ENCODE data around the gene HBG1. TPM values are rescaled to one million over a fixed set of nuclear protein-coding genes. Genes with fewer than 3 reads are reported as not detected.

Gene HBG1
- total RNA-seq, 2 donors from 2014 or later, result not detected

- H3K4me3 ChIP-seq, result no peak overlapping the region
- no peak for DNase-seq (ENCODE audit: low spot score)
These were observed 2.0 kb downstream of the HBG1 start for GRCh38 chr11:5247472-5248192.

GRCh38 chr11:5246772-5247471, 2.7 kb downstream of the HBG1 start:
- no peaks in the 10 kb centered on the region for H3K9me3 ChIP-seq
- no peak for DNase-seq (ENCODE audit: low spot score)
- no peak overlapping the region for H3K4me3 ChIP-seq
- H3K27ac ChIP-seq, result no peak overlapping the region
- no peaks in the 10 kb centered on the region for H3K4me1 ChIP-seq (ENCODE audit: control insufficient read depth in 1 of 2, low read depth in 2 of 2)
- H3K27me3 ChIP-seq (replicated peaks; ENCODE audit: insufficient read depth), result no peaks in the 10 kb centered on the region
- no peaks in the 10 kb centered on the region for H3K36me3 ChIP-seq
- TF ChIP-seq CTCF (IDR thresholded peaks at IDR 0.05), result no peak
- ATAC-seq (ENCODE audit: insufficient number of reproducible peaks, low FRiP score, low read depth), result no peak

More at GRCh38 chr11:5247472-5248192, 2.0 kb downstream of the HBG1 start:
- Histone ChIP-seq H3K9me3 (no peaks in the 10 kb centered on the region), H3K27ac (no peak overlapping the region), H3K36me3 (no peaks in the 10 kb centered on the region), H3K27me3 (replicated peaks; ENCODE audit: insufficient read depth) (no peaks in the 10 kb centered on the region), H3K4me1 (ENCODE audit: control insufficient read depth in 1 of 2, low read depth in 2 of 2) (no peaks in the 10 kb centered on the region)
- no peak for TF ChIP-seq CTCF (IDR thresholded peaks at IDR 0.05)
- no peak for ATAC-seq (ENCODE audit: insufficient number of reproducible peaks, low FRiP score, low read depth)

- Histone ChIP-seq H3K36me3 (no peaks in the 10 kb centered on the region), H3K27me3 (replicated peaks; ENCODE audit: insufficient read depth) (no peaks in the 10 kb centered on the region), H3K4me3 (no peak overlapping the region), H3K9me3 (no peaks in the 10 kb centered on the region), H3K4me1 (ENCODE audit: control insufficient read depth in 1 of 2, low read depth in 2 of 2) (no peaks in the 10 kb centered on the region), H3K27ac (no peak overlapping the region)
- DNase-seq (ENCODE audit: low spot score) (no peak), ATAC-seq (ENCODE audit: insufficient number of reproducible peaks, low FRiP score, low read depth) (no peak)
- no peak for TF ChIP-seq CTCF (IDR thresholded peaks at IDR 0.05)
These were observed 4.5 kb downstream of the HBG1 start for GRCh38 chr11:5245155-5245554.

GRCh38 chr11:5243816-5244180, 5.9 kb downstream of the HBG1 start:
- H3K9me3 ChIP-seq, result no peaks in the 10 kb centered on the region
- no peaks in the 10 kb centered on the region for H3K4me1 ChIP-seq (ENCODE audit: control insufficient read depth in 1 of 2, low read depth in 2 of 2)
- H3K36me3 ChIP-seq, result no peaks in the 10 kb centered on the region
- ATAC-seq (ENCODE audit: insufficient number of reproducible peaks, low FRiP score, low read depth) (no peak), DNase-seq (ENCODE audit: low spot score) (no peak)
- no peak overlapping the region for H3K27ac ChIP-seq
- no peaks in the 10 kb centered on the region for H3K27me3 ChIP-seq (replicated peaks; ENCODE audit: insufficient read depth)
- no peak overlapping the region for H3K4me3 ChIP-seq
- no peak for TF ChIP-seq CTCF (IDR thresholded peaks at IDR 0.05)

GRCh38 chr11:5242933-5243815, 6.5 kb downstream of the HBG1 start:
- TF ChIP-seq CTCF (IDR thresholded peaks at IDR 0.05), result no peak
- ATAC-seq (ENCODE audit: insufficient number of reproducible peaks, low FRiP score, low read depth) (no peak), DNase-seq (ENCODE audit: low spot score) (no peak)
- Histone ChIP-seq H3K4me1 (ENCODE audit: control insufficient read depth in 1 of 2, low read depth in 2 of 2) (no peaks in the 10 kb centered on the region), H3K9me3 (no peaks in the 10 kb centered on the region), H3K36me3 (no peaks in the 10 kb centered on the region), H3K27ac (no peak overlapping the region), H3K4me3 (no peak overlapping the region), H3K27me3 (replicated peaks; ENCODE audit: insufficient read depth) (no peaks in the 10 kb centered on the region)
